RCC 7860 (cell line): ENCODE measurements around the gene SGPP1.
"Not testable (repeated sequence)": the region's sequence is repeated elsewhere in the genome, so short reads cannot be mapped to it uniquely, and the experiment has no call there.

Experiments used
- DNase-seq: peaks from one replicate; pipeline ENCODE4 v3.0.0-alpha.2; 2015; ENCODE audit warnings: low spot score
- FAIRE-seq: peaks from 2 replicates; lab custom pipeline; 2012; peaks lifted over from hg19 to GRCh38; lab: Jason Lieb, UNC

SGPP1 gene

GRCh38 chr14:63642656-63643382 is 85.0 kb downstream of the SGPP1 start:
- FAIRE-seq: no peak
- no peak for DNase-seq

GRCh38 chr14:63642229-63642611 is 85.6 kb downstream of the SGPP1 start:
- peak; percentile 47 for FAIRE-seq
- peak; percentile 81 for DNase-seq

GRCh38 chr14:63641473-63642228 is 86.2 kb downstream of the SGPP1 start, which contains the start of gene WDR89:
Gene WDR89, minus strand, starts transcription at chr14:63641871. Its CDS starts 41,929 bp downstream, at chr14:63599942.
- peak; percentile 85 for FAIRE-seq
- DNase-seq: peak; percentile 93

- FAIRE-seq: no peak
- DNase-seq: no peak
Measured at GRCh38 chr14:63638493-63638892, 89.4 kb downstream of the SGPP1 start.

GRCh38 chr14:63636094-63636635 is 91.7 kb downstream of the SGPP1 start:
- not testable (repeated sequence) for DNase-seq, FAIRE-seq
